ENCODE data around the gene SNX2. TPM values are rescaled to one million over a fixed set of nuclear protein-coding genes. Genes with fewer than 3 reads are reported as not detected.
"Not testable (repeated sequence)": the region's sequence is repeated elsewhere in the genome, so short reads cannot be mapped to it uniquely, and the experiment has no call there.

Gene SNX2
- total RNA-seq, 4 donors from 2014 or later: 28.8 to 35.1 (median 32.0) TPM

GRCh38 chr5:122845229-122846050, 70.6 kb downstream of the SNX2 start, which contains the start of gene SNX24:
Gene SNX24 (plus strand): TSS chr5:122845613. CDS start chr5:122845634, 21 bp downstream.
- ATAC-seq: peak; percentile 88 to 90
- intact Hi-C loops (cut with DNase I; ENCODE audit: low total_unique reads): loop anchor here (2.0 kb wide), 1 partner anchor 71 kb away; the partner anchor contains the start of gene SNX2

GRCh38 chr5:122846051-122846550, 71.2 kb downstream of the SNX2 start:
- Histone ChIP-seq H3K4me3 (peak overlapping the region; percentile 88 to 96 (median 92)), H3K4me1 (peaks cover 11 to 13% of the 10 kb centered on the region in 2 donors), H3K27ac (peak overlapping the region; percentile 76 to 91 (median 86)), H3K27me3 (no peaks in the 10 kb centered on the region), H3K36me3 (no peaks in the 10 kb centered on the region), H3K9me3 (no peaks in the 10 kb centered on the region)
- in situ Hi-C loops (cut with MboI; ENCODE audit: low sequenced_read_pairs in 4 of 4): loop anchor here in 1 of 4 donors (10.0 kb wide), 1 partner anchor 71 kb away; the partner anchor contains the start of gene SNX2
- DNase-seq (no peak), ATAC-seq (peak in 1 of 2 donors; percentile 6)
- no peak for TF ChIP-seq POLR2A (IDR thresholded peaks at IDR 0.05)
- TF ChIP-seq CTCF (IDR thresholded peaks at IDR 0.05 in 4 of 5, conservative IDR thresholded peaks at IDR 0.05 in 1 of 5): no peak
- intact Hi-C loops (cut with DNase I; ENCODE audit: low total_unique reads): no loop called here

More at GRCh38 chr5:122845229-122846050, 70.6 kb downstream of the SNX2 start, which contains the start of gene SNX24:
- H3K27me3 ChIP-seq: no peaks in the 10 kb centered on the region
- H3K27ac ChIP-seq: peak within 1 kb of the TSS; percentile 76 to 91 (median 86)
- H3K9me3 ChIP-seq: no peaks in the 10 kb centered on the region
- H3K4me3 ChIP-seq: peak within 1 kb of the TSS; percentile 88 to 96 (median 92)
- H3K36me3 ChIP-seq: no peaks in the 10 kb centered on the region
- DNase-seq: peak; percentile 60 to 81
- peak; percentile 38 to 53 for TF ChIP-seq POLR2A (IDR thresholded peaks at IDR 0.05)
- TF ChIP-seq CTCF (IDR thresholded peaks at IDR 0.05 in 4 of 5, conservative IDR thresholded peaks at IDR 0.05 in 1 of 5): no peak
- peaks cover 11 to 13% of the 10 kb centered on the region in 2 donors for H3K4me1 ChIP-seq
- in situ Hi-C loops (cut with MboI; ENCODE audit: low sequenced_read_pairs in 4 of 4): loop anchor here in 1 of 4 donors (10.0 kb wide), 1 partner anchor 71 kb away; the partner anchor contains the start of gene SNX2

GRCh38 chr5:122847687-122848081, 72.8 kb downstream of the SNX2 start:
- in situ Hi-C loops (cut with MboI; ENCODE audit: low sequenced_read_pairs in 4 of 4) (loop anchor here in 1 of 4 donors (10.0 kb wide), 1 partner anchor 73 kb away; the partner anchor contains the start of gene SNX2), intact Hi-C loops (cut with DNase I; ENCODE audit: low total_unique reads) (no loop called here)
- H3K4me1 ChIP-seq: peaks cover 11 to 13% of the 10 kb centered on the region in 2 donors
- ATAC-seq: no peak
- no peaks in the 10 kb centered on the region for H3K27me3 ChIP-seq
- H3K36me3 ChIP-seq: no peaks in the 10 kb centered on the region
- H3K4me3 ChIP-seq: no peak overlapping the region
- no peak for TF ChIP-seq POLR2A (IDR thresholded peaks at IDR 0.05)
- no peak for TF ChIP-seq CTCF (IDR thresholded peaks at IDR 0.05 in 4 of 5, conservative IDR thresholded peaks at IDR 0.05 in 1 of 5)
- DNase-seq: no peak
- no peak overlapping the region for H3K27ac ChIP-seq
- no peaks in the 10 kb centered on the region for H3K9me3 ChIP-seq

- no peaks in the 10 kb centered on the region for H3K9me3 ChIP-seq
- H3K4me1 ChIP-seq: peaks cover 11 to 13% of the 10 kb centered on the region in 2 donors
- TF ChIP-seq CTCF (IDR thresholded peaks at IDR 0.05 in 4 of 5, conservative IDR thresholded peaks at IDR 0.05 in 1 of 5) (no peak), POLR2A (IDR thresholded peaks at IDR 0.05) (no peak)
- no peak overlapping the region for H3K27ac ChIP-seq
- in situ Hi-C loops (cut with MboI; ENCODE audit: low sequenced_read_pairs in 4 of 4) (loop anchor here in 1 of 4 donors (10.0 kb wide), 1 partner anchor 75 kb away; the partner anchor contains the start of gene SNX2), intact Hi-C loops (cut with DNase I; ENCODE audit: low total_unique reads) (no loop called here)
- no peak overlapping the region for H3K4me3 ChIP-seq
- no peaks in the 10 kb centered on the region for H3K36me3 ChIP-seq
- no peak for ATAC-seq
- no peak for DNase-seq
- H3K27me3 ChIP-seq: no peaks in the 10 kb centered on the region
Measured at GRCh38 chr5:122849771-122850170, 74.9 kb downstream of the SNX2 start.

- H3K9me3 ChIP-seq; H3K4me3 ChIP-seq; intact Hi-C loops (cut with DNase I; ENCODE audit: low total_unique reads); in situ Hi-C loops (cut with MboI; ENCODE audit: low sequenced_read_pairs in 4 of 4); DNase-seq; H3K27ac ChIP-seq; H3K36me3 ChIP-seq; ATAC-seq; H3K27me3 ChIP-seq; H3K4me1 ChIP-seq: not testable (repeated sequence)
Measured at GRCh38 chr5:122857538-122857937, 82.7 kb downstream of the SNX2 start.
